ENCODE results near the gene CTNNA2.

DNA sequence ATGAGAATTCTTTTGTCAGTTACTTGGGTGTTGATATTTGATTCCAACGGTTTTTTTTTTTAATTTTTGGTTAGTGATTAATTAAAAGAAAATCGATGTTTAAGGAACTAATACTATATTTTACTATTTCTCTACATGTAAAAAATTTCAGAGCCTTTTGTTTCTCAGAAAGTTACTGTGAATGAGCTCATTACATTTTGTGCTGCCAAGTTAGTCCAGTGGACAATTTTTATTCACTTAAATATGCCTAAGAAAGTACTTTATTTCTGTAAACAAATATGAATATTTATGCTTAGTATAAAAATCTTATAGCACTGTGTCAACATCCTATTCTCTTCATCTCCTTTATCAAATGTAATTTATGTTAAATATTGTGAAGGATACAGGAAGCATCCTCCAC lies 309.3 kb downstream of the CTNNA2 start:
- TF ChIP-seq, protein P1, sequence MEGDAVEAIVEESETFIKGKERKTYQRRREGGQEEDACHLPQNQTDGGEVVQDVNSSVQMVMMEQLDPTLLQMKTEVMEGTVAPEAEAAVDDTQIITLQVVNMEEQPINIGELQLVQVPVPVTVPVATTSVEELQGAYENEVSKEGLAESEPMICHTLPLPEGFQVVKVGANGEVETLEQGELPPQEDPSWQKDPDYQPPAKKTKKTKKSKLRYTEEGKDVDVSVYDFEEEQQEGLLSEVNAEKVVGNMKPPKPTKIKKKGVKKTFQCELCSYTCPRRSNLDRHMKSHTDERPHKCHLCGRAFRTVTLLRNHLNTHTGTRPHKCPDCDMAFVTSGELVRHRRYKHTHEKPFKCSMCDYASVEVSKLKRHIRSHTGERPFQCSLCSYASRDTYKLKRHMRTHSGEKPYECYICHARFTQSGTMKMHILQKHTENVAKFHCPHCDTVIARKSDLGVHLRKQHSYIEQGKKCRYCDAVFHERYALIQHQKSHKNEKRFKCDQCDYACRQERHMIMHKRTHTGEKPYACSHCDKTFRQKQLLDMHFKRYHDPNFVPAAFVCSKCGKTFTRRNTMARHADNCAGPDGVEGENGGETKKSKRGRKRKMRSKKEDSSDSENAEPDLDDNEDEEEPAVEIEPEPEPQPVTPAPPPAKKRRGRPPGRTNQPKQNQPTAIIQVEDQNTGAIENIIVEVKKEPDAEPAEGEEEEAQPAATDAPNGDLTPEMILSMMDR (IDR thresholded peaks at IDR 0.05; ENCODE audit: low read depth, low read length) = no peak
- TF ChIP-seq EZH2phosphoT487 (IDR thresholded peaks at IDR 0.05; ENCODE audit: low read depth) = no peak

Measured in OCI-LY3 (cell line).